GM12873 (cell line): ENCODE data around the gene GHR.
A peak's percentile ranks its signal among the peaks of the same experiment; 100 is the strongest.

Experiments
- CTCF ChIP-seq: IDR thresholded peaks from 2 replicates; pipeline ENCODE4 v1.5.1; 2012; ENCODE audit warnings: low read depth, mild to moderate bottlenecking, moderate library complexity, low read length, control low read depth; ENCODE audit not compliant: insufficient read depth; ENCODE audit errors: missing control alignments

GHR gene

GRCh38 chr5:42715785-42716184, 292.5 kb downstream of the GHR start:
- TF ChIP-seq CTCF: no peak

- TF ChIP-seq CTCF: no peak
These were observed 295.4 kb downstream of the GHR start for GRCh38 chr5:42718591-42718990.

- no peak for TF ChIP-seq CTCF
These were observed 295.8 kb downstream of the GHR start for GRCh38 chr5:42719034-42719433.

GRCh38 chr5:42720251-42720650, 297.0 kb downstream of the GHR start:
- TF ChIP-seq CTCF: no peak

GRCh38 chr5:42721484-42721883, 298.2 kb downstream of the GHR start:
- no peak for TF ChIP-seq CTCF

GRCh38 chr5:42740920-42741319, 317.7 kb downstream of the GHR start:
- TF ChIP-seq CTCF: no peak

GRCh38 chr5:42745426-42745825, 322.2 kb downstream of the GHR start:
- TF ChIP-seq CTCF: peak; percentile 59
